H9 (cell line): ENCODE data around the gene POMGNT1. TPM values are rescaled to one million over a fixed set of nuclear protein-coding genes. Genes with fewer than 3 reads are reported as not detected.

Experiments used
- DNase-seq: peaks from one replicate; pipeline ENCODE4 v3.0.0-alpha.2; 2017
- H2AFZ ChIP-seq: one replicate; pipeline ENCODE4 v1.6.1; 2013; ENCODE audit warnings: mild to moderate bottlenecking, low read length, control low read depth, moderate library complexity
- H2AK5ac ChIP-seq: 2 replicates; pipeline ENCODE4 v1.6.1; 2013; ENCODE audit warnings: low read length, control low read depth, mixed read lengths; ENCODE audit not compliant: insufficient read length
- H2BK120ac ChIP-seq: one replicate; pipeline ENCODE4 v1.6.1; 2013; ENCODE audit warnings: low read depth, mild to moderate bottlenecking, low read length, control low read depth, inconsistent platforms; ENCODE audit not compliant: poor library complexity, severe bottlenecking
- H2BK12ac ChIP-seq: 2 replicates; pipeline ENCODE4 v1.6.1; 2013; ENCODE audit warnings: low read length, control low read depth, mixed read lengths, low read depth; ENCODE audit not compliant: insufficient read length
- H2BK15ac ChIP-seq: 2 replicates; pipeline ENCODE4 v1.6.1; 2013; ENCODE audit warnings: low read depth, low read length, control low read depth
- H2BK20ac ChIP-seq: one replicate; pipeline ENCODE4 v1.6.1; 2013; ENCODE audit warnings: low read depth, mild to moderate bottlenecking, low read length, control low read depth, inconsistent platforms; ENCODE audit not compliant: poor library complexity, severe bottlenecking
- H2BK5ac ChIP-seq: 2 replicates; pipeline ENCODE4 v1.6.1; 2013; ENCODE audit warnings: low read length, control low read depth, mixed read lengths; ENCODE audit not compliant: insufficient read length
- H3K14ac ChIP-seq: 2 replicates; pipeline ENCODE4 v1.6.1; 2013; ENCODE audit warnings: low read length, control low read depth; ENCODE audit not compliant: insufficient read depth
- H3K18ac ChIP-seq: 2 replicates; pipeline ENCODE4 v1.6.1; 2013; ENCODE audit warnings: low read depth, mild to moderate bottlenecking, mixed read lengths, low read length, control low read depth; ENCODE audit not compliant: insufficient read length
- H3K23ac ChIP-seq: 2 replicates; pipeline ENCODE4 v1.6.1; 2013; ENCODE audit warnings: low read length, control low read depth, mixed read lengths, low read depth; ENCODE audit not compliant: insufficient read length
- H3K23me2 ChIP-seq: 2 replicates; pipeline ENCODE4 v1.6.1; 2013; ENCODE audit warnings: low read depth, mild to moderate bottlenecking, mixed read lengths, low read length, control low read depth; ENCODE audit not compliant: insufficient read length, poor library complexity, severe bottlenecking
- H3K27ac ChIP-seq: 2 replicates; pipeline ENCODE4 v1.5.1; 2013; ENCODE audit warnings: low read length, control low read depth, mixed read lengths, low read depth; ENCODE audit not compliant: insufficient read length
- H3K27me3 ChIP-seq: 2 replicates; pipeline ENCODE4 v1.6.1; 2013; ENCODE audit warnings: low read length, control low read depth, inconsistent platforms; ENCODE audit not compliant: insufficient read depth
- H3K4ac ChIP-seq: 2 replicates; pipeline ENCODE4 v1.6.1; 2013; ENCODE audit warnings: low read depth, mild to moderate bottlenecking, control low read depth, inconsistent platforms, low read length, moderate library complexity
- H3K4me1 ChIP-seq: 2 replicates; pipeline ENCODE4 v1.6.1; 2013; ENCODE audit warnings: low read length, control low read depth, inconsistent platforms; ENCODE audit not compliant: insufficient read depth
- H3K4me2 ChIP-seq: 2 replicates; pipeline ENCODE4 v1.6.1; 2013; ENCODE audit warnings: low read length, control low read depth, mixed read lengths; ENCODE audit not compliant: insufficient read length, insufficient read depth
- H3K56ac ChIP-seq: 2 replicates; pipeline ENCODE4 v1.6.1; 2013; ENCODE audit warnings: low read depth, mild to moderate bottlenecking, mixed read lengths, low read length, control low read depth; ENCODE audit not compliant: insufficient read length
- H3K79me1 ChIP-seq: 2 replicates; pipeline ENCODE4 v1.6.1; 2013; ENCODE audit warnings: low read depth, mild to moderate bottlenecking, moderate library complexity, low read length, control low read depth, inconsistent platforms; ENCODE audit not compliant: insufficient read depth, poor library complexity, severe bottlenecking
- H3K79me2 ChIP-seq: 2 replicates; pipeline ENCODE4 v1.6.1; 2013; ENCODE audit warnings: low read length, control low read depth, inconsistent platforms; ENCODE audit not compliant: insufficient read depth
- H3K9ac ChIP-seq: 2 replicates; pipeline ENCODE4 v1.6.1; 2013; ENCODE audit warnings: low read length, control low read depth, mixed read lengths; ENCODE audit not compliant: insufficient read length; ENCODE audit errors: extremely low read depth
- H3K9me3 ChIP-seq: one replicate; pipeline ENCODE4 v1.6.1; 2013; ENCODE audit warnings: low read depth, low read length, inconsistent platforms; ENCODE audit not compliant: control insufficient read depth
- H3T11ph ChIP-seq: one replicate; pipeline ENCODE4 v1.6.1; 2013; ENCODE audit warnings: mild to moderate bottlenecking, low read length, control low read depth, inconsistent platforms
- H4K20me1 ChIP-seq: one replicate; pipeline ENCODE4 v1.6.1; 2013; ENCODE audit not compliant: control insufficient read depth, insufficient read length, insufficient read depth
- H4K5ac ChIP-seq: 2 replicates; pipeline ENCODE4 v1.6.1; 2013; ENCODE audit warnings: low read depth, mild to moderate bottlenecking, mixed read lengths, low read length, control low read depth; ENCODE audit not compliant: insufficient read length
- H4K8ac ChIP-seq: replicated peaks from 2 replicates; pipeline ENCODE4 v1.6.1; 2013; ENCODE audit warnings: low read length, control low read depth, mixed read lengths, low read depth; ENCODE audit not compliant: insufficient read length
- H4K91ac ChIP-seq: 2 replicates; pipeline ENCODE4 v1.6.1; 2013; ENCODE audit warnings: low read depth, mild to moderate bottlenecking, moderate library complexity, mixed read lengths, low read length, control low read depth; ENCODE audit not compliant: insufficient read length
- H3K27ac Mint-ChIP-seq, 3 experiments: 2 replicates in 2 of 3; 3 replicates in 1 of 3; pipeline ENCODE4 v1.8.0; 2020 to 2021; ENCODE audit warnings: mixed read lengths in 3 of 3, mild to moderate bottlenecking in 1 of 3, moderate library complexity in 1 of 3
- H3K27me3 Mint-ChIP-seq: 2 replicates; pipeline ENCODE4 v1.8.0; 2021; ENCODE audit warnings: low read depth, mild to moderate bottlenecking, moderate library complexity, mixed read lengths
- H3K36me3 Mint-ChIP-seq, 3 experiments: 2 replicates in 2 of 3; 3 replicates in 1 of 3; pipeline ENCODE4 v1.8.0; 2020 to 2021; ENCODE audit warnings: low read depth in 3 of 3, mixed read lengths in 3 of 3; ENCODE audit not compliant: insufficient read depth in 1 of 3
- H3K4me1 Mint-ChIP-seq, 2 experiments: 2 replicates each; pipeline ENCODE4 v1.8.0; 2020; ENCODE audit warnings: mixed read lengths in 2 of 2
- H3K4me3 Mint-ChIP-seq, 2 experiments: 2 replicates in 1 of 2; 3 replicates in 1 of 2; pipeline ENCODE4 v1.8.0; 2020 to 2021; ENCODE audit warnings: mild to moderate bottlenecking in 2 of 2, mixed read lengths in 2 of 2, moderate library complexity in 1 of 2
- H3K9me3 Mint-ChIP-seq, 2 experiments: 2 replicates in 1 of 2; 3 replicates in 1 of 2; pipeline ENCODE4 v1.8.0; 2020; ENCODE audit warnings: mild to moderate bottlenecking in 2 of 2, mixed read lengths in 2 of 2, moderate library complexity in 1 of 2
- WGBS: extraction: QIAGEN DNeasy Blood & Tissue Kit; methylation state at CpG from one replicate; pipeline ENCODE4 v1.1.7; 2013; ENCODE audit warnings: missing lambda C conversion rate, low lambda C conversion rate, mixed read lengths; ENCODE audit not compliant: insufficient read length; ENCODE audit errors: extremely low coverage; 5-methylcytosine and 5-hydroxymethylcytosine counted together
- total RNA-seq: library from RNA; stranded (reverse); gene quantifications from 2 replicates; pipeline ENCODE4 v1.2.1, GENCODE V29; 2021
- TF ChIP-seq, protein P1 (sequence below): fragments of 200-600 bp; sonication (generic); conservative IDR thresholded peaks from 3 replicates; pipeline ENCODE4 v1.8.0; 2021; ENCODE audit warnings: antibody characterized with exemption, mild to moderate bottlenecking

The POMGNT1 gene
- total RNA-seq, 1 experiment from 2014 or later, result 62.6 TPM

DNA sequence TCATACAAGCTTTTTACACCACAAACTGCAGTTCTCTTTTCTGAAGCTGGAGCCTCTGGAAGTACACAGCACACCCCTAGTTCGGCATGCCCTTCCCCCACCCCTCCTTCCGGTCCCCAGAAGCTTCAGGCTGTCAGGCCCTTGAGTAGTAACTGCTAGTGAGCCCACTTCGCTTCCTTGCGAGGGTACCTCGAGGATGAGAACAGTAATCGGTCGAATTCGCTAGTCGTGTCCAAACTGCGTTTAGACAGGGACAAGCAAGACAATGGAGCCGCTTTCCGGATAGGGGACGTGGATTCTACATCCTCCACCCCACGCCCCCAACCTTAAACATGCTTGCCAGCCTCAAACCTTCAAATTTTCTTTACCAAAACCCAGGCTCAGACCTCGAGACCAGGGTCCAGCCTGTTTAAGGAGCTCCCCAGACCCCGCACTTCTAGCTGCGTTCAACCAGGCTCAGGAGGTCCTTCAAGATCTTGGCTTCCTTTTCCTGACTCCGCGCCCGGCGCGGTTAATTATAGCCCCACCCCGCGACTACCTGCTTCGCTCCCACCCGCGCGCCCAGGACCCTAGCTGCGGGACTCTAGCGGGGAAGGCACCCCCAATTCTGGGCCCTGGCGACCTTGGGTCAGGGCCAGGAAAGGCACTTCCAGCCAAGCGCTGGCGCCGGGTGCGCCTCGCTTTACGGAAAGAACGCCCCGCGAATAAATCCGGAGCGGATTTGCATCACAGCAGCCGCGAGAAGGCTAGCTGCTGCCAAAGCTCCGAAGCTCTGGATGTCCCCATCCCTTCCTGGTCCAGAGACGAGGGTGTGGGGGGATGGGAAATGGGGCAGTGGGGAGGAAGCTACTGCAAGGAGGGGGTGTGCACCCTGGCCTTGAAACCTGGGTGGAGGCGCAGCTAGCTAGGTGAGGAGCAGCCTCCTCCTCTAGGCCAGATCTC, 31.4 kb downstream of the POMGNT1 start:
- no peaks in the 10 kb centered on the region for H3K9me3 ChIP-seq
- H3K18ac ChIP-seq, result peak overlapping the region; percentile 21
- no peak overlapping the region for H3T11ph ChIP-seq
- H3K4me2 ChIP-seq, result peak overlapping the region; percentile 44
- H4K8ac ChIP-seq, result no peak overlapping the region
- DNase-seq, result peak; percentile 50
- H3K79me1 ChIP-seq, result no peaks in the 10 kb centered on the region
- H3K27ac ChIP-seq, result no peak overlapping the region
- no peaks in the 10 kb centered on the region for H3K23me2 ChIP-seq
- no peaks in the 10 kb centered on the region; the same call in 1 of the 2 replicates for H3K4me1 ChIP-seq
- peak overlapping the region in 1 of 2 experiments; percentile 48; a peak in 3 of 5 replicates for H3K4me3 Mint-ChIP-seq
- WGBS, result no CpG with 5 or more reads among the region's 47 CpGs
- no peak overlapping the region for H2BK5ac ChIP-seq
- H3K9me3 Mint-ChIP-seq, result no peaks in the 10 kb centered on the region
- H2AFZ ChIP-seq, result no peak overlapping the region
- H2BK20ac ChIP-seq, result no peak overlapping the region
- H3K27ac Mint-ChIP-seq, result peak overlapping the region in 1 of 3 experiments; percentile 18; a peak in 1 of 7 replicates
- H2BK12ac ChIP-seq, result no peak overlapping the region
- no peak overlapping the region for H3K4ac ChIP-seq
- H2BK120ac ChIP-seq, result no peak overlapping the region
- no peak overlapping the region for H3K9ac ChIP-seq
- H2AK5ac ChIP-seq, result no peak overlapping the region
- peaks cover 51% of the 10 kb centered on the region for H3K27me3 Mint-ChIP-seq
- H3K79me2 ChIP-seq, result no peaks in the 10 kb centered on the region
- no peaks in the 10 kb centered on the region; the same call in 1 of the 2 replicates for H3K27me3 ChIP-seq
- no peak overlapping the region; the same call in 1 of the 2 replicates for H2BK15ac ChIP-seq
- no peaks in the 10 kb centered on the region for H4K20me1 ChIP-seq
- peaks cover 12 to 20% of the 10 kb centered on the region in 2 experiments for H3K4me1 Mint-ChIP-seq
- H3K14ac ChIP-seq, result peak overlapping the region; percentile 4
- no peak overlapping the region for H3K56ac ChIP-seq
- H4K5ac ChIP-seq, result no peak overlapping the region
- H3K36me3 Mint-ChIP-seq, result no peaks in the 10 kb centered on the region; a peak in 1 of 7 replicates
- TF ChIP-seq, protein P1, sequence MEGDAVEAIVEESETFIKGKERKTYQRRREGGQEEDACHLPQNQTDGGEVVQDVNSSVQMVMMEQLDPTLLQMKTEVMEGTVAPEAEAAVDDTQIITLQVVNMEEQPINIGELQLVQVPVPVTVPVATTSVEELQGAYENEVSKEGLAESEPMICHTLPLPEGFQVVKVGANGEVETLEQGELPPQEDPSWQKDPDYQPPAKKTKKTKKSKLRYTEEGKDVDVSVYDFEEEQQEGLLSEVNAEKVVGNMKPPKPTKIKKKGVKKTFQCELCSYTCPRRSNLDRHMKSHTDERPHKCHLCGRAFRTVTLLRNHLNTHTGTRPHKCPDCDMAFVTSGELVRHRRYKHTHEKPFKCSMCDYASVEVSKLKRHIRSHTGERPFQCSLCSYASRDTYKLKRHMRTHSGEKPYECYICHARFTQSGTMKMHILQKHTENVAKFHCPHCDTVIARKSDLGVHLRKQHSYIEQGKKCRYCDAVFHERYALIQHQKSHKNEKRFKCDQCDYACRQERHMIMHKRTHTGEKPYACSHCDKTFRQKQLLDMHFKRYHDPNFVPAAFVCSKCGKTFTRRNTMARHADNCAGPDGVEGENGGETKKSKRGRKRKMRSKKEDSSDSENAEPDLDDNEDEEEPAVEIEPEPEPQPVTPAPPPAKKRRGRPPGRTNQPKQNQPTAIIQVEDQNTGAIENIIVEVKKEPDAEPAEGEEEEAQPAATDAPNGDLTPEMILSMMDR, result no peak
- no peak overlapping the region for H3K23ac ChIP-seq
- no peak overlapping the region for H4K91ac ChIP-seq
